Peyer's patch (tissue), 4 donors: ENCODE measurements around the gene STK17A.

Experiments
- CTCF ChIP-seq, 6 experiments: fragments of 450-650 bp in 4 of 6; fragments of 200-600 bp in 2 of 6; sonication (generic) in 1 of 6; IDR thresholded peaks; one replicate each; pipeline ENCODE4 v1.5.1; 2017 to 2019; ENCODE audit warnings: antibody characterized with exemption in 6 of 6, mild to moderate bottlenecking in 3 of 6, moderate library complexity in 1 of 6
- POLR2A ChIP-seq, 2 donors: fragments of 450-650 bp; IDR thresholded peaks; one replicate each; pipeline ENCODE4 v1.5.1; 2017; ENCODE audit warnings: antibody characterized with exemption in 2 of 2, mild to moderate bottlenecking in 2 of 2, moderate library complexity in 2 of 2

DNA sequence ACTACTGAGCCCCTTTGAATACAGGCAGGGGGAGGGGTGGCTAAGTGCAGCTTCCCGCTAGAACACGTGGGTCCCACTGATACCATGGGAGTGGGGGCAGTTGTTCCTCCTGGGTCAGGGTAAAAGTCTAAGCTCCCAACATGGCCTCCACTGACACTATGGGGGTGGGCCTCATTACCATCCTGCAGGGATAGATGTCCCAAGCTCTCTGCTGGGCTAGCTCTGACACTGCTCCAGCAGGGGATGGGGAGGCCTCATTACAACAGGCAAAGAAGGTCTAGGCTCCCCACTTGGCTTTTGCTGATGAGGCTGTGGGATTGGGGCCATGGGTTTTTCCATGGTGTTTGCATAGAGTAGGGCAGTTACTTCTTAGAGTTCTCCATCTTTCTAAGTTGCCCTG lies 51.5 kb downstream of the STK17A start:
- TF ChIP-seq CTCF (IDR thresholded peaks at IDR 0.05) (no peak), POLR2A (IDR thresholded peaks at IDR 0.05) (no peak)
